ENCODE measurements around the gene NAXE.

Gene NAXE

DNA sequence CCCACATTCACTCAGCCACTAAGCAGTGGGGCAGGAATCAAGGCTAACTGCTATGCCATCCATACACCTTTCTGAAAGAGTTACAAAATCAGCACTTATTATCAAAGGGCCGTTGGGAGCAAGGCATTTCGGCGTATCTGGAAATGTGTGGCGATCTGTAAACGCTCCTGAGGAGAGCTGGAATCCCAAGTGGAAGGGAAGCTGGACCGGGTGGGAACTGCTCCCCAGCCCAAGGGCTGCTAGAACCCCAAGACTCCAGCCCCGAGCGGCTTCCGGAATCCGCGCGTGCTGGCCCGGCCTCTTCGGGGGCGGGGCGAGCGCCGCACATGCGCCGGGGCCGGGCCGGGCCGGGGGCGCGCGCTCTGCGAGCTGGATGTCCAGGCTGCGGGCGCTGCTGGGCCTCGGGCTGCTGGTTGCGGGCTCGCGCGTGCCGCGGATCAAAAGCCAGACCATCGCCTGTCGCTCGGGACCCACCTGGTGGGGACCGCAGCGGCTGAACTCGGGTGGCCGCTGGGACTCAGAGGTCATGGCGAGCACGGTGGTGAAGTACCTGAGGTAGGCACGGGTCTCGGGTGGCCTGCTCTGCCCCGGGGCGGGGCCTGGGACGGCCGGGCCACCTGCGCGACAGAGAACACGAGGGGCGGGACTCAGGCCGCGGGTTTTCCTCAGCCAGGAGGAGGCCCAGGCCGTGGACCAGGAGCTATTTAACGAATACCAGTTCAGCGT is at the start of gene NAXE:
Gene NAXE (plus strand): TSS at position 345 of the 726 bp plus-strand sequence. CDS start 29 bp downstream, at position 374.
- DNase-seq (ENCODE audit: low read depth) = peak; percentile 38

- DNase-seq (ENCODE audit: low read depth) = no peak
Observed at GRCh38 chr1:156543066-156543465, 48.5 kb upstream of the NAXE start.

GRCh38 chr1:156544592-156545102 is 46.9 kb upstream of the NAXE start:
- DNase-seq (ENCODE audit: low read depth) = no peak

- no peak for DNase-seq (ENCODE audit: low read depth)
Observed at GRCh38 chr1:156546267-156546666, 45.3 kb upstream of the NAXE start.

DNA sequence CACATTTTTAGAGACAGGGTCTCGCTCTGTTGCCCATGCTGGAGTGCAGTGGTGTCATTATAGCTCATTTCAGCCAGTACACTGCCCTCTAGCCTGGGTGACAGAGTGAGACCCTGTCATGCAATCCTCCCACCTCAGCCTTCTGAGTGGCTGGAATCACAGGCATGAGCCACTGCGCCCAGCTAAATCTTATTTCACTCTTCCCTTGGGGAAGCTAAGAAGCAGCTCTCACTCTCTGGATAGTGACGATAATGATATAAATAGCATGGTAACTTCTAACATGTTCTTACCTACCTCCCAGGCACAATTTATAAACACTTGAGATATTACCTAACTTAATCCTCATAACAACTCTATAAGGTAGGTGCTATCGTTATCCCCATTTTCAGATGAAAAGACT is 44.1 kb upstream of the NAXE start:
- DNase-seq (ENCODE audit: low read depth) = no peak

GRCh38 chr1:156547982-156548381 is 43.6 kb upstream of the NAXE start:
- DNase-seq (ENCODE audit: low read depth) = no peak

DNA sequence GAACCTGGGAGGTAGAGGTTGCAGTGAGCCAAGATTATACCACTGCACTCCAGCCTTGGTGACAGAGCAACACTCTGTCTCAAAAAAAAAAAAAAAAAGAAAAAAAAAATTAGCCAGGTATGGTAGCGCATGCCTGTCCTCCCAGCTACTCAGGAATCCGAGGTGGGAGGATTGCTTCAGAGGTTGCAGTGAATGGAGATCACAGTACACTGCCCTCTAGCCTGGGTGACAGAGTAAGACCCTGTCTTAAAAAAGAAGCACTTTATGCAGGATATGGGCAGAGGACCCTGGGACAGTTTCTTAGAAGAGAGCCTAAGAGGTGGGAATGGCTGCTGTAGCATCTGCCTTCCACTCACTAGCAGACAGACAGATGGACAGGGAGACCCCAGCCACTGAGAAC is 42.2 kb upstream of the NAXE start:
- no peak for DNase-seq (ENCODE audit: low read depth)

GRCh38 chr1:156549831-156550230 is 41.7 kb upstream of the NAXE start:
- DNase-seq (ENCODE audit: low read depth) = no peak

- no peak for DNase-seq (ENCODE audit: low read depth)
Observed at GRCh38 chr1:156550346-156550745, 41.2 kb upstream of the NAXE start.

- DNase-seq (ENCODE audit: low read depth) = no peak
Observed at GRCh38 chr1:156551066-156551643, 40.4 kb upstream of the NAXE start.

DNA sequence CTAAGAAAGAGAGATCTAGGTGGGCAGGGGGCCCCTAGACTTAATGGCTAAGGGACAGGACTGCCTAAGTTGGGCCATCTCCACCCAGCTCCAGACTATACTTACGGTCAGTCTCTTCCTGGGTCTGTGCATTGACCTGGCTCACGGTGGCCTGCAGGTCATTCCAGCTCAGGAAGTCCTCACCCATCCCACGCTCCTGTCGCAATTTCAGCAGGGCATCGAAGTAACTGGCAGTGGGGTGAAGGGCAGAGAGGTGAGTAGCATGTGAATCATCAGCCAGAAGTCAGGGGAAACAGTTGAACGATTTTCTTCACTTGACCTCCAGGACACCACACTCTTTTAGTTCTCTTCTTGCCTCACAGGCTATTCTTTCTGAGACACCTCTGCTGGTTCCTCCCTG is 39.7 kb upstream of the NAXE start:
- DNase-seq (ENCODE audit: low read depth) = no peak

DNA sequence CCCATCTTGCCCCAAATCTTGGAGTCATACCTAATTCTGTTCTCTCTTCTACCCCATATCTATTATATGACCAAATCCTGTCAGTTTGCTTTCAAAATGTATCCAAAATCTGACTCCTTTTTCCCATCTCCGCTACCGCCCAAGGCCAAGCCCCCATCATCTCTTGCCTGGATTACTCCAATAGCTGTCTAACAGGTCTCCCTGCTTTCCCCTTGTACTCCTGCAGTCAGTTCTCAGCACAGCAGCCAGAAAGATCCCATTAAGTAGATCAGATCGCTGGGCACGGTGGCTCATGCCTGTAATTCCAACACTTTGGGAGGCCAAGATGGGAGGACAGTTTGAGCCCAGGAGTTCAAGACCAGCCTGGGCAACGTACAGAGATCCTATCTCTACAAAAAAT is 39.1 kb upstream of the NAXE start:
- DNase-seq (ENCODE audit: low read depth) = no peak

GRCh38 chr1:156552937-156553336 is 38.6 kb upstream of the NAXE start:
- DNase-seq (ENCODE audit: low read depth) = peak; percentile 6

- DNase-seq (ENCODE audit: low read depth) = no peak
Observed at GRCh38 chr1:156553860-156554485, 37.6 kb upstream of the NAXE start.

DNA sequence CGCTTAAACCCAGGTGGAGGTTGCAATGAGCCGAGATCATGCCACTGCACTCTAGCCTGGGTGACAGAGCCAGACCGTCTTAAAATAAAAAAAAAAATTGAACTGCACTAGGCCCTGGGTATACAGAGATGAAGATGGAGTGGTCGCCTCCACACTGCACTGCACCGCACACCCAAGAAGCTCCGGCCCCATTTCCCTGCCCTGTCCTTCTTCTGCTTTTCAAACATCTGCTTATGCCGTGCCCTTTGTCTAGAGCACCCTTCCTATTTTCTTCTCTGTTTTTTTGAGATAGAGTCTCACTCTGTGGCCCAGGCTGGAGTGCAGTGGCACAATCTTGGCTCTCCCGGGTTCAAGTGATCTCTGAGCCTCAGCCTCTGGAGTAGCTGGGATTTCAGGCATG is 36.6 kb upstream of the NAXE start:
- DNase-seq (ENCODE audit: low read depth) = no peak

DNA sequence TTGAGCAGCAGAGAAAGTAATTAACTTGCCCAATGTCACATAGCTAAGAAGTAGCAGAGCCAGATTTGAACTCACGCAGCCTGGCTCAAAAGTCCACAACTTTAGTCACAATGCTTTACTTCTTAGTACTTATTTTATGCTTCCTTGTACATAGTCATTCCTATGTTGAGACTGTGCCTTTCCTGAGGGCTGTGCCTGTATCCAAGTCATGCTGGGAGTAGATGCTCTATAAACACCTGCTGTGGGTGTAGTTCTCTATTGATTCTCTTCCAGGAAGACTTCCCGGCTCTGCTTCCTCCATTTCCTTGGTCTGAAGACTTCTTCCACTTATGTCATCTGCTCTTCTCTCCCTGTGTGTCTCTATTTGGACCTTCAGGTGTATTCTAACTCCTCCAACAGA is 35.9 kb upstream of the NAXE start:
- DNase-seq (ENCODE audit: low read depth) = no peak

GRCh38 chr1:156556354-156556753 is 35.2 kb upstream of the NAXE start:
- no peak for DNase-seq (ENCODE audit: low read depth)

GRCh38 chr1:156559086-156559796 is 32.3 kb upstream of the NAXE start:
- DNase-seq (ENCODE audit: low read depth) = no peak

- DNase-seq (ENCODE audit: low read depth) = no peak
Observed at GRCh38 chr1:156559797-156560385, 31.7 kb upstream of the NAXE start.

DNA sequence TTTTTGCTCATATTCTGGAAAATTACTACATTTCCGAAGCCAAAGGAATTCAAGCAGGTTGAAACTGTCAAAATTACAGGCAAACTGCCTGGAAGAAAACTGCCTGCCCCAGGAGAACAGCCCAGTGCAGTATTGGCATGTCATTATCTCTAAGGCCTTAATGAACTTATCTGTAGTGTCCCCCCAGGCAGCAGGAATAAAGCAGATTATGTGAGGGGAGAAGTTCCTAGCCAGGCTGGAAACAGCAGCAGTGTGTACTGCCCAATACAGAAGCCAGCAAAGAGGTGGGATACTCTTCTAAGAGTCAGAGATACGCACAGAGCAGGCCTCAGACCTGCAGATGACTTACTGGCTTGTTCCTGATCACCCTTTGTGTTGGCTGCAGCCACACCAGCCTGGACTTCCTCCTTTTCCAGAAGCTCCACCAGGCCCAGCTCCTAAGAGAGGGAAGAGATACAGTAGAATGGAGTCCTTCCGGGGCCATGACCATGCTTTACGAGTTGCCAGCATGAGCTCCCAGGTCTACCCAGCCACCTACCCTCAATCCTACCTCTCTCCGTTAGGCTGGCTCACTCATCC is 30.9 kb upstream of the NAXE start:
- DNase-seq (ENCODE audit: low read depth) = no peak

DNA sequence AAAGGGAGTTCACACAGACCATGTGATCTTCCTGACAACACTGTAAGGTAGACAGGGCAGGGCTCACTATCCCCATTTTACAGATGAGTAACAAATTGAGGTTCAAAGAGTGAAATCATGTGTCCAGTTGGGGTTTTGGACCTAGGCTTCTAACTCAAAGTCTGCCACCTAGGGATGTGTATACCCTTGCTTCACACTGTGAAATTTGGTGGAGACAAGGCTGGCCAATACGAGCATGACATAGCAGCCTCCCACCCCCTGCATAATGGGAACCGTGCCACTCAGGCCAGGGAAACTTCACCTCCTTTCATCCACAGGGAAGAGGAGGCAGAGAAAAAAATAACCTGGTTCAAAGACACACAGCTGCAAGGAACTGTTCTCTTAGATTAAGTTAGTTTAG is 26.1 kb upstream of the NAXE start:
- DNase-seq (ENCODE audit: low read depth) = no peak

DNA sequence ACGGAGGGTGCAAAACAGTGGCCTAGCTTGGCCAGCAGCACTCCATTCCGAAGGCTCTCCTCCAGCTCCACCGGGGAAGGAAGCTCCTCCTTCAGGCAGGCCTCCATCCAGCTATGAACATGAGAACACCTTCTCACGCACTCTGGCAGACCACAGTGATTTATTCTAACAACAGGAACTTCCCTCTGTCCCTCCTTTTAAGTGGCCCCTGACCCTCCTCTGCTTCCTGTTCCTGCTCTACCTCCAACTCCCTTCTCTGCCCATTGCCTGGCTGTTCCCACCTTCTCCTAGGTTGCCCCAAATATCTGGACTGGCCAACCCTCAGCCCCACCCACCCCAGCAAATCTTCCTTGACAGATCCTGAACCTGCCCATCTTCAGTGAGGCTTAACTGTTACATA is 25.1 kb upstream of the NAXE start:
- DNase-seq (ENCODE audit: low read depth) = no peak
